NOMO-1 treated with dmso at 0.1 percent for 144 hours (cell line): ENCODE measurements around the gene AIM2.
"Not testable (repeated sequence)": the region's sequence is repeated elsewhere in the genome, so short reads cannot be mapped to it uniquely, and the experiment has no call there.

Source experiments
- DNase-seq: peaks from one replicate; lab custom pipeline; 2025; ENCODE audit not compliant: unreplicated experiment; lab: John Stamatoyannopoulos, UW

Gene AIM2

DNA sequence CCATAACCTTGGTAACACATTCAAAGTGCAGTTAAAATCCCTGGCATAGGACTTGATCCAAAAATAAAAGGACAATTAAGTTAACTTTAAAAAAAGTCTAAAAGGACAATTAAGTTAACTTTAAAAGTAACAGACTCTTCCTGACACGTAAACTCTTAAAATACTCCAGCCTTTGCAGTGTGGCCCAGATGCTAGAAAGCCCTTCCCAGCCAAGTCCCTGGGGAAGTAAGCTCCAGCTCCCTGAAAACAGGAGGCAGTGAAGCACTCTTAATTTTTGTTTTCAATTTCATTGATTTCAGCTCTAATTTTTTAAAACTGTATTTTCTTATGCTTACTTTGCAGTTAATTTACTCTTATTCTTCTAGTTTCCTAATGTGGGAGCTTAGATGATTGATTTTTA is 5.1 kb upstream of the AIM2 start:
- no peak for DNase-seq

GRCh38 chr1:159079525-159079924 is 3.0 kb upstream of the AIM2 start:
- DNase-seq: no peak

GRCh38 chr1:159077120-159077961 is 775 bp upstream of the AIM2 start:
- DNase-seq: peak; percentile 79

- peak; percentile 29 for DNase-seq
Observed at GRCh38 chr1:159071970-159072582, 4.5 kb downstream of the AIM2 start.

DNA sequence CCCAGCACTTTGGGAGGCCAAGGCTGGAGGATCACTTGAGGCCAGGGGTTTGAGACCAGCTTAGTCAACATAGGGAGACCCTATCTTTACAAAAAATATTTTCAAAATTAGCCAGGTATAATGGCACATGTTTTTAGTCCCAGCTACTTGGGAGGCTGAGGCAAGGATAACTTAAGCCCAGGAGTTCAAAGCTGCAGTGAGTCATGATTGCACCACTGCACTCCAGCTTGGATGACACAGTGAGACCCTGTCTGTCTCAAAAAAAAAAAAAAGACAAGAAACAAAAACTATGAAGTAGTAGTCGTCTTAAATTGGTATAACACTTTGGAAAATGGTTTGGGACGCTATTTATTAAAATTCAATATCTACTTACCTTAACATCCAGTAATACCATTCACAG is 7.7 kb downstream of the AIM2 start:
- peak; percentile 12 for DNase-seq

DNA sequence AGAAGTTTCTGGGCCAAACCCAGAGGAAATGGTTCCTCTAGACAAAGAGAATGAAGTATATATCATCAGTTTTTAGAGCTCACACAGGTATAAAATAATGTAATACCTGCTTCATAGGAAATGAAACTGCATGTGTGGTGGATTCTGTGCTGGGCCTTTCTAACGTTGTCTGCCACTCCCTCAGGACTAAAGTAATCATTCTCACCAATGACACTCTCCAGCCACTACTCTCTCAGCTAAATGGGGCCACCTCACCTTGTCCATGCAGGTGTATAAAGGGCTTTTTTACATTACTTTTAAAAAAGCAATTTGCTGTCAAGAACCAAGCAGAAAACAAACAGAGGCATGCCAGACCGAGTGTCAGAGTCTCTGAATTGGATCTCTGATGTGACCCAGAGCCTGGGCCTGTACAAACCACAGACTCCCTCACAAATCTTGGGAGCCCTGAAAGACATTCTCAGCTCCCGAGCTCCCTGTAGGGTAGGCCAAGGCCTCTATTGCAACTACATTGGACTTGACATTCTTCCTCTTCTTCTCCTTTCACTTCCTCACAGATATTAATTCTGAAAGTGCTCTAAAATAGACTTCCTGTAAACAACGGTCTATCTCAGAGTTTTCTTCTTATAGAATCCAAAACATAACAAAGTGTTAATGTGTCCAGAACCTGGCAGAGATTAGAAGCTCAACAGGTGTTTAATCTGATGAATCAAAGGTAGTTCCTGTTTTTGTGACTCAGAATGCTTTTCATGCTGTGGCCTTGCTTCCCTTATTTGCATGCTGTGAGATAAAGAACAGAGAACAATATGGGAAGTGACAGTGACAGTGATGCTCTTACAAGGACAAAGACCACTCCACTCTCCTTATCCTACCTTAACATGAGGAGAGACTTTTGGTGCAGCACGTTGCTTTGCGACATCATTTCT is 8.6 kb downstream of the AIM2 start:
- peak; percentile 79 for DNase-seq

- DNase-seq: no peak
Observed at GRCh38 chr1:159066108-159066507, 10.5 kb downstream of the AIM2 start.

- DNase-seq: no peak
Observed at GRCh38 chr1:159065106-159065505, 11.5 kb downstream of the AIM2 start.

DNA sequence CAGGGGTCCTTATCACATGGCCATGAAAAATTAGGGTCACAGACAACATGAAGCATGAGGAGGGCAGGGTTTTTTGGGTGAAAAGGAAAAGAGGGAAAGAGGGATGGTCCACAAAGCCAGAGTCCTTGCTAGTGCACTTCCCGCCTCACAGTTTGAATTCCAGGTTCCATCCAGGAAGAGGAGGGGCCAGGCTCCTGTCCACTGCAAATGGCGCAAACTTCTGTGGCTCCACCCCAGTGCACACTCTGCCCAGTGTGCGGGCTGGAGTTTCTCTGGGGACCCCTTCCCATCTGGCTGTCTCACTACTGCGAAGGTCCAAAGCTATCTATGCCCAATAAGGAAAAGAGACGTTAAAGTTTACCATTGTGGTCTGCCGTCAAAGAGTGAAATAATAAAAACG is 17.8 kb downstream of the AIM2 start:
- no peak for DNase-seq

DNA sequence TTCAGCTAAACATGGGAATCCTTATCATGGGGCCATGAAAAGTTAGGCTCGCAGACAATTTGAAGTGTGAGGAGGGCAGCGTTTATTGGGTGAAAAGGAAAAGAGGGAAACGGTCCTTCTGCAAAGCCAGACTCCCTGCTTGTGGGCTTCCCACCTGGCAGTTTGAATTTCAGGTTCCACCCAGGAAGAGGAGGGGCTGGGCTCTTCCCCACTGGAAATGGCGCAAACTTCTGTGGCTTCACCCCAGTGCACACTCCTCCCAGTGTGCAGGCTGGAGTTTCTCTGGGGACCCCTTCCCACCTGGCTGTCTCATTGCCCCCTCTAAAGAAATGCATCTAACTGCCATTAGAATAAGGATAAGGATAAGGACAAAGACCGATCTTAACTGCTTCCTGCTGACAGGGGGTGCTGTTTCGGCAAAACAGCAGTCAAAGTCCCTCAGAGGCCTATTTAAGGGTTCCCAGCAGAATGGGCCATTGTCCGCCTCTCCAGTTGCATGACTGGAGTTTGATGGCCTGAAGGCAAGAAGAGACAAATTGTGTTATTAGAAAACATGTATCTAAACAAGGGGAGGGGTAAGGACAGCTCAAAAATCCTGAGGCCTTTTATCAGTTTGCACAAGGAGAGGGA is 20.4 kb downstream of the AIM2 start:
- no peak for DNase-seq

DNA sequence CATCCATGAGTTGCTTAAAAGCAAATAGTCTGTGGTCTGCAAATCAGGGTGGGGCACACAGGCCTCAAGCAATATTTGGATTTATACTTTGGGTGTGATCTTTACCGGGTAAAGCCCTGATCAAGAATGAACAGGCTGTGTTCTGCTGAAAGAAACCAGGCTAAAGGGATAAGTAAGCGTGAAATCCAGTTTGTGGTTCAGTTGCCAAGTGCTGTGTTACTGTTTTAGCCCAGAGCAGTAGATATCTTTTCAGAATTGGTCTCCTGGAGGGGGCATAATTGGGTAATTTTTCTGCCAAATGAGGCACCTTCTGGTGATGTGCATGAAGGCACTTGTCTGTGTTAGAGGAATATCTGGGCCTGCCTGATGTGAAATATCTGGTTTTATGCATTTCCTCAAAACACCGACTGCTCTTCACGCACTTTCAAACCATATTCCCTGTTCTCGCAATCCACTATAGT is 21.4 kb downstream of the AIM2 start:
- DNase-seq: peak; percentile 78

GRCh38 chr1:159054427-159054826 is 22.1 kb downstream of the AIM2 start:
- no peak for DNase-seq

DNA sequence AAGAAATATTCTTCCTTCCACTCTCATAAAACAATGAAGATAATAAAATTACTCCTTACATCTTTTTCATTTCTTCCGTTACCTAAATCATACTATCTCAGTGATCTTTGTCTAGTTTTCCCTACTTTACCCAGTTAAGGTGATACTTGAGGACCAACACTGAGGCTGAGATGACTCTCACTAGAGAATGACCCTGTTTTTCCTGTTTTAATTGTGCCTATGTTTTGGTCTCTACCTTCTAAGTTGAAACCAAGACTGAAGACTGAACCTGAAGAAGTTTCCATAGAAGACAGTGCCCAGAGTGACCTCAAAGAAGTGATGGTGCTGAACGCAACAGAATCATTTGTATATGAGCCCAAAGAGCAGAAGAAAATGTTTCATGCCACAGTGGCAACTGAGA is 25.1 kb downstream of the AIM2 start:
- no peak for DNase-seq

DNA sequence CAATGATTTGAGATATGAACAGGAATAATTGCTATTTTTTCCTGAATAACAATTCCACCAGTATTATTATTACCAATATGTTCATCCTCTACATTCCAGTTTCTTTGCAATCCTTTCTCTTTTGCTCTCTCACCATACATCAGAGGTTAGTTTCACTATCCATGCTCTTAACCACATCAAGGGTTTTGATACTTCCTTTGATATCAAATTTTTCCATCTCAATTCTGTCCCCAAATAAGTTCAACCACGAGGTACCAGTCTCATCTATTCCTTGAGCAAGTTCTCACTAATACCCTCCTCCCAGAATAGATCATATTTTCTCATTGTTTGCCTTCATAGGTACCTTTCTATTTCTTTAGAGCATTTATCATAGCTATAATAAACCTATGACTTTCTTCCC is 30.1 kb downstream of the AIM2 start:
- DNase-seq: not testable (repeated sequence)

GRCh38 chr1:159040893-159041724 is 35.5 kb downstream of the AIM2 start:
- no peak for DNase-seq

GRCh38 chr1:159040206-159040605 is 36.4 kb downstream of the AIM2 start:
- no peak for DNase-seq

GRCh38 chr1:159030877-159031447 is 45.6 kb downstream of the AIM2 start:
- DNase-seq: no peak

- no peak for DNase-seq
Observed at GRCh38 chr1:159030311-159030710, 46.3 kb downstream of the AIM2 start.

GRCh38 chr1:159026841-159027240 is 49.7 kb downstream of the AIM2 start:
- DNase-seq: not testable (repeated sequence)

GRCh38 chr1:159025043-159025442 is 51.5 kb downstream of the AIM2 start:
- DNase-seq: no peak
